Muscle of arm (tissue), 12 donors: ENCODE data around the gene CYP2E1. TPM values are rescaled to one million over a fixed set of nuclear protein-coding genes. Genes with fewer than 3 reads are reported as not detected.
"Not testable (repeated sequence)": the region's sequence is repeated elsewhere in the genome, so short reads cannot be mapped to it uniquely, and the experiment has no call there.

ENCODE experiments used
- DNase-seq: peaks from one replicate; pipeline ENCODE4 v3.0.0-alpha.2; 2013
- polyA plus RNA-seq, 12 donors: library from polyadenylated mRNA; unstranded; fragments of 120-200 nt; gene quantifications; one replicate each; pipeline ENCODE4 v1.2.1, GENCODE V29; 2013; ENCODE audit not compliant: insufficient read length in 12 of 12

Gene CYP2E1
- polyA plus RNA-seq, 12 donors, result 0.64 to 2.6 (median 1.2) TPM; not detected in 2

DNA sequence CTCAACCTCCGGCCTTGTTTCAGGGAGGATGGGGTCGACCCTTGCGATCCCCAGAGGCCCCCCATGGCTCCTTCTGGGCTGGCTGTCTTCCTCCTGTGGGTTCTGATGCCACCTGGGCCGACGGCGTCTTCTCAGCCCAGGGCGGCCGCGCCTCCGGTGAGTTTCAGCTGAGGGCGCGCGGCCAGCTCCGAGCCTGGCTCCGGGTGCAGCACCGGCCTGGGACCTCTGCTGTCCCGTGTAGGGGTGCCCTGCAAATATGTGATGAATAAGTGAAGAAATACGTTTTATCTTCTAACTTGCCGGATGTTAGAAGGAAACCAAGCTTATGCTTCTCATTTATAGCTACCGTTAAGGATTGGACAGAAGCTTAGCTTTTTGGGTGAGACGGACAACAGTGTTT, 42.6 kb downstream of the CYP2E1 start:
- not testable (repeated sequence) for DNase-seq

DNA sequence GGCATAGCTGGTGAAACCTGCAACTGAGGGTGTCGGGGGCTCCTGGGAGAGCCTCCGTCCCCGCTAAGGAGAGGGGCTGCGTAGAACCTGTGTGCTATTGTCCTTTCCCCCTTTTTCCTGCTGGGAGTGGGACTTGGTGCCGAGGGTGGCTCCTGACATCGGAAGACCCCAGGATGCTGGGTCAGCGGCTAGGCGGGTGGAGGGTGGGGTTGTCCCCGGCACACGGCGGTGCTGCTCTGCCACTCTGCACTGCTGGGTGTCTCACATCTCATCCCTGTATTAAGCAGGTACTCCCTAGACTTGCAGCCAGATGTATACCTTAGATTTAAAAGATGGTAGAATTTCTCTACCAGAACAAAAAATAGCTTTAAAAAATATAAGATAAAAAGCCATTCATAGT, 44.9 kb downstream of the CYP2E1 start:
- not testable (repeated sequence) for DNase-seq

DNA sequence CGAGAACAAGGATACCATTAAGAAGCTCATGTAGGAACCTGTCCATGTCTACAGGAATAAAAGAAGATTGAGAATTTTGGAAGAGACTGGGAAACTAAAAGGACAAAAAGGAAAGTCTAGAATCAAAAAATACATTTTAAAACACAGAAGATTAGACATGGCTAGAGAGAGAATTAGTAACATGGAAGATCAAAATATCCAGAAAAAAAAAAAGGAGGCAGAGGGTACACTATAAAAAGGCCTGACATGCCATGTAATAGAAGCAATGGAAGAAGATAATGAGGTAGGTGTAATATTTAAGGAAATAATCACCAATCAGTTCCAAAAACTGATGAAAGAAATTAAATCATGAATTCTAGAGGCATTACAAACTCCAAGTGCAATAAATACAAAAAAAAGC, 46.3 kb downstream of the CYP2E1 start:
- not testable (repeated sequence) for DNase-seq

DNA sequence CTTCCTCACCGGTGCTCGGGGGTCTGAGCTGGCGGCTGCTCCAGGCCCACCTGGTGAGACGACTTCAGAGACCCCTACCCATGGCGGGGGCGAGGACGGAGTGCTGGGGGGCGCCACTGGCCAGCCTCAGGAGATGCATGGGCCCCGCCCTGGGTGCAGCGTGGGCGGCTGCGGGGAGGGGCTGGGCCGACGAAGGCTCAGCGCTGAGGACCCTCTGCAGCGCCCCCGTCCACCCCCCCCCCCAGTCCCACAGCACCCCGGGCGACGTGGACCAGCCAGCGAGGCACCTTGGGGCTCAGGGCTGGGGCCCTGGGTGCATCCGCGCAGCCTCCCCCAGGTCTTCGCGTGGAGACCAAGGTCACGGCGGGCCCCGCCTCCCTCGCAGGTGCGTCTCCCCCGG, 49.9 kb downstream of the CYP2E1 start:
- not testable (repeated sequence) for DNase-seq

Other genes with a start within 250 kb of the CYP2E1 start
- gene TUBGCP2, start 218.5 kb upstream of the CYP2E1 start, polyA plus RNA-seq, result 10 to 100 TPM in 11 of 12 donors, not detected in 1; 29.5 to 47.3 (median 37.7) TPM
- gene ZNF511, start 218.4 kb upstream of the CYP2E1 start, polyA plus RNA-seq, result 10 to 100 TPM in 11 of 12 donors, not detected in 1; 26.1 to 39.7 (median 32.2) TPM
- gene CALY, start 190.5 kb upstream of the CYP2E1 start, polyA plus RNA-seq, result under 1 TPM in 1 of 12 donors, not detected in 11; 0.41 TPM
- gene PRAP1, start 180.0 kb upstream of the CYP2E1 start, polyA plus RNA-seq, result 10 to 100 TPM in 1 of 12 donors, under 1 TPM in 5, not detected in 6; 0.12 to 24.5 (median 0.43) TPM
- 1 to 10 TPM in 10 of 12 donors, not detected in 2; 3.7 to 7.6 (median 4.7) TPM for gene FUOM, start 169.3 kb upstream of the CYP2E1 start, polyA plus RNA-seq
- gene ECHS1, start 154.0 kb upstream of the CYP2E1 start, polyA plus RNA-seq, result 100 to 1,000 TPM in 9 of 12 donors, 10 to 100 TPM in 2, not detected in 1; 62.5 to 133 (median 117) TPM
- 1 to 10 TPM in 10 of 12 donors, not detected in 2; 2.5 to 4.5 (median 3.6) TPM for gene PAOX, start 148.1 kb upstream of the CYP2E1 start, polyA plus RNA-seq
- gene MTG1, start 133.2 kb upstream of the CYP2E1 start, polyA plus RNA-seq, result 10 to 100 TPM in 11 of 12 donors, not detected in 1; 29.2 to 54.2 (median 40.3) TPM
- gene SPRN, start 102.7 kb upstream of the CYP2E1 start, polyA plus RNA-seq, result 1 to 10 TPM in 11 of 12 donors, not detected in 1; 2.6 to 4.6 (median 3.6) TPM
- gene SCART1, start 73.4 kb upstream of the CYP2E1 start, polyA plus RNA-seq, result 1 to 10 TPM in 5 of 12 donors, under 1 TPM in 5, not detected in 2; 0.58 to 1.7 (median 1.0) TPM
- under 1 TPM in 5 of 12 donors, not detected in 7; 0.12 to 0.38 (median 0.30) TPM for gene SYCE1, start 38.2 kb downstream of the CYP2E1 start, polyA plus RNA-seq
- gene FRG2B, start 99.4 kb downstream of the CYP2E1 start, polyA plus RNA-seq, result not detected